ENCODE measurements around the gene IGSF21. TPM values are rescaled to one million over a fixed set of nuclear protein-coding genes. Genes with fewer than 3 reads are reported as not detected.

Gene IGSF21
- total RNA-seq, 1 donor from 2014 or later = 4.5 TPM

DNA sequence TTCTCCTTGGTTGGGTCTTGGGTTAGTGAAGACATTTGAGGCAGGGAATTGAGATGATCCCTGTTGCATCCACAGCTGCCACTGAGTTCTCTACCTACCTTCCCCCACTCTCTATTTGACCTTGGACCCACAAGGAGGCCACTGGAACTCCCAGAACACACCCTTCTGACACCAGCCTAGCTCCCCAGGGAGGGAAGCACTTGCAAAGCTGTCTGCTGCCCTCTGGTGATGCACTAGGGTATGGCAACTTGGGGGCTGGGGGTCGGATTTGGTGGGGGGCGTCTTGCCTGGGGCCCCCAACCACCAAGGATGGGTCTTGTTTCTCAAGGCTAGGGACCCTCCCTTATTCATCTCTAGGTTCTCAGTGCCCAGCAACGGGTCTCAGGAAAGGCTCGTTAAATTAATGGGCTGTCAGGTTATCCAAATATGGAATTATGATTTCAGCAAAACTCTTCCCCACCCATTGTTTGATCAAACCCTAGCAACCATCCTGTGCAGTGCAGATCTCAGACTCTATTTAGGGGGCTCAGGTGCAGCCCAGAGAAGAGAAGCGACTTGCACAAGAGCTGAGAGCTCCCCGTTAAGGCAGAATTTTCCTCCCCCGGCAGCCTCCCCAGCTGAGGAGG is 195.3 kb downstream of the IGSF21 start:
- DNase-seq (ENCODE audit: low spot score) (no peak), ATAC-seq (no peak)
- intact Hi-C loops (cut with DNase I) = no loop called here

DNA sequence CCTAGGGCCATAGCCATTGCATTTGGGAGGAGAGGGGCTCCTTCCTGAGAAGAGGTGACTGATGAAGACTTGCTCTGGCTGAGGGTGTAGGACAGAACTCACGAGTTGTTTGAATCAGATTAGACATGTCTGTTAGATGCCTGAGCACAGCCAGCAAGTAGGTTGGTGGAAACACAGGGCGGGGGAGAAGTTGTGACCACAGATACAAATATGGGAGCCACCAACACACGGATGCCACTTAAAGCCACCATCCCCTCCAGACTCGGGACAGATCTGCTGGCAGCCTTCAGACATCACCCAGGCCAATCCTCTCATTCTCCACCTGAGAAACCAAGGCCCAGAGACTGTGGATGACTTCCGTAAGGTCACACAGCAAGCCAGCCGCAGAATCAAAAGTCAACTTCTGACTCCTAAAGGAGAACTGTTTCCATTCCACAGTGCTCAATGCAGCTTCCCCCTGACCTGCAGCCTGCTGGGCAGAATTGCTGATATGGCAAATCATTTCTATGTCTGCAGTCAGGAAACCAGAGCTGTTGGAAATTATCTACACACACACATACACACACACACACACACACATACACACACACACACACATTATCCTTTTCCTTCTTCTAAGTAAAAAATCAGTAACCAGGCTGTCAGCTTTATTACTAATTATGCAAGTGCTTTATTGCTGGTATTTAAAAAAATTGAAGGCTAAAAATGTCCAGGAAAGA is 196.7 kb downstream of the IGSF21 start:
- no peak for ATAC-seq
- intact Hi-C loops (cut with DNase I) = no loop called here
- no peak for DNase-seq (ENCODE audit: low spot score)

DNA sequence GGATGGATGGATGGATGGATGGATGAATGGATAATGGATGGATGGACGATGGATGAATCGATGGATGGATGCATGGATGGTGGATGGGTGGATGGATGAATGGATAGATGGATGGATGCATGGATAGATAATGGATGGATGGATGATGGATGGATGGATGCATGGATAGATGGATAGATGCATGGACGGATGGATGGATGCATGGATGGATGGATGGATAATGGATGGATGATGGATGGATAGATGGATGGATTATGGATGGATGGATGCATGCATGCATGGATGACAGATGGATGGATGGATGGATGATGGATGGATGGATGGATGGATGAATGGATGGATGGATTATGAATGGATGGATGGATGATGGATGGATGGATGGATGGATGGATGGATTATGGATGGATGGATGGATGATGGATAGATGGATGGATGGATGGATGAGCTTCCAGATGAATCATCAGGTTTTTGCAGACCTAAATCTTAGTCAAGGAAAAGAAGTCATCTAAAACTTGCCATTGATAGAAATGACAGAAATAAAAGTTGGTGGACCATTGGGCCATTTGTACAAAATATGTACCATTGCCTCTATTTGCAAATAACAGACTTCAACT is 197.7 kb downstream of the IGSF21 start:
- no peak for ATAC-seq
- intact Hi-C loops (cut with DNase I) = no loop called here
- DNase-seq (ENCODE audit: low spot score) = no peak

DNA sequence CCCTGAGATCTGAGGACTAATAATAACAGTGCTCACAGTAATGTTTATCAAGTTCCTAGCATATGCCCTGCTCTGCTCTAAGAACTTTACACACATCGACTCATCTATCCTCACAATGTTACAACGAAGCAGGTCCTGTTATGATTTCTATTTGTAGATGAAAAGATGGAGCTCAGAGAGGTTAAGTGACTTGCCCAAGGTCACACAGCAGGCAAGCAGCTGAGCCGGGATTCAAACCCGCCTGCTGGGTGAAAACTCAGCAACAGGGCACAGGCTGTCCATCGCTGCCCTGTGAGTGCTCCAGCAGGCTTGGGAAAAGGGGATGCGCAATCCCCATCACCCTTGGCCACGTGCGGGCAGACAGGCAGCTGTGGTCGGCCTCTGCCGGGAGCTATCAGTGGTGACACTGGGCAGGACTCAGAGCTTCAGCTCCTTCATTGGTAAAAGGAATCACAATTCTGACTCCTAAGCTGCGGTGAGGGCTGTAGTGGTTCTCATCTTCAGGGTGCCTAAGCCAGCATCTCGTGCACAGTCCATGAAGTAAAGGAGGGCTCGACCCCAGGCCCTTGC is 199.8 kb downstream of the IGSF21 start:
- intact Hi-C loops (cut with DNase I) = no loop called here
- ATAC-seq = no peak

DNA sequence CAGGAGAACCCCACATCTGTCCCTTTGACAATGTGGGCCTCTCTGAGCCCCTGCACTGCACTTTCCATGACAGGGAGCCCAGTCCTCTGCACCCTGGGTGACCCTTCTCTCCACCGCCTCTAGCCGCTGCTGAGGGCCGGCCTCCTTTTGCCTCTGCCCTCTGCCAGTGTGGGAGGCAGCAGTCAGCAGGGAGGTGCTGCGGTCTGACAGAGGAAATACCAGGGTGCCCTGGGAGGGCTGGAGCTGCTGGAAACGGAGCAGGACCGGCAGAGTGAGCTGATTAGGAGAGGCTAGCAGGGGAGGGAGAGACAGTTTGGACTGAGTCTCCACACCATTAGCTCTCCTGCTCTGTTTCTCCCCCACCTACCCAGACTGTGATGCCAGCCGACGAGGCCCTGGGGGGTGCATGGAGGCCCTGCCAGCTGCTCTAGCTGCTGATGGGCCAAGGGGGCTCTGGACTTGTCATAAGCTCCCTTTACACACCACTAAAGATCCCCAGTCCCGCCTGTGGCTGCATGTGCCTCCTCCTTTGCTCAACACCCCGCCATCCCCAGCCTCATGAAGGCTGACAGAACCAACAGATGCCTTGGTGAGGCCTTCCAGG is 202.1 kb downstream of the IGSF21 start:
- intact Hi-C loops (cut with DNase I) = no loop called here
- no peak for ATAC-seq
- no peak for DNase-seq (ENCODE audit: low spot score)

More for the DNA sequence above, 199.8 kb downstream of the IGSF21 start:
- no peak for DNase-seq (ENCODE audit: low spot score)

DNA sequence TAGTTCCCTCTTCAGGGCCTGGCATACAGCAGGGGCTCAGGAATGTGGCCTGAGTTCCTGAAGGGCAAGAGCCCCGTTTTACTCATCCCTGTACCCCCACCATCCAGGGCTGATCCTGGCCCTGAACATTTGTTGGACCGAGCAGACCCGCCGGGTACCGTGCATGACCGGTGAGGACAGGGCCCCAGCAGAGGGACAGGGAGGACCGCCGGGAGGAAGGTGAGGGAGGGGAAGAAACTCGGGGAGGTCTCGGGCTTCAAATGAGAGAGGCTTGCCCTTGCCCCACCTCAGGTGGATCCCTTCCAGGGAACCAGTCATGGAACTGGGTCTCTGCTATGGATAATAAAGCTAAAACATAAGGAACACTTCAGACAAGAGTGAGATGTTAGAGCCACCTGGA is 205.4 kb downstream of the IGSF21 start:
- no peak for DNase-seq (ENCODE audit: low spot score)
- intact Hi-C loops (cut with DNase I) = no loop called here
- no peak for ATAC-seq

DNA sequence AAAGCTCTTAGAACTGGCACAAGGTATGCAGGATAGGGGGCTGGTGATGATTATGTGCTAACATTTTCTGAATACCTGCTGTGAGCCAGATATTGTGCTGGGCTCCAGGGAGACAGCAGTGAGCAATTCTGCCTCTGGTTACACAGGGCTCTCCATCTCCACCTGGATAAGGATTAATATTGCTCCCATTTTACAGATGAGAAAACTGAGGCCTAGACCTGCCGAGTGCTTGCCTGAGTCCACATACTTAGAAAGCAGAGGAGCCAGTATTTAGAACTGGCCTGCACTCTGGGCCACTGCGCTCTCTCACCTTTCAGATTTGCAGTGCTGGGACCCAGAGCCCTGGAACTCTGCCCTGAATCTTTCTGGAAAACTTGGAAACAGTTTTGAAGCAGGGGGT is 205.9 kb downstream of the IGSF21 start:
- intact Hi-C loops (cut with DNase I) = no loop called here
- no peak for DNase-seq (ENCODE audit: low spot score)
- no peak for ATAC-seq

DNA sequence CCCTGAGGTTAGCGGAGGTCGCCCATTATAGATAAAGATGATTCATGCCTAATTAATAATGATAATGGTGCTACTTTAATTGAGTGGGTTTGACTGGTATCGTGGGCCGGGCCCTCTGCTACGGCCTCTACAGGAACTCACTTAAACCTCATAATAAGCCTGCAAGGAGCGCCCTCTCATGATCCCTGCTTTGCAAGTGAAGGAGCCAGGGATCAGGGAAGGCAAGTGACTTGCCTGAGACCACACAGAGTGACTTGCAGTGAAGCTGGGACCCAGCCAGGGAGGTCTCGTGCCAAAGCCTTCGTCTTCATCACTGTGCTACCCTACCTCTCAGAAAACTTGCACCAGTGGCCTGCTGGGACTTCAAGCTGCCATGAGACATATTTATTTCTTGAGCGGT is 206.8 kb downstream of the IGSF21 start:
- DNase-seq (ENCODE audit: low spot score) (no peak), ATAC-seq (no peak)
- intact Hi-C loops (cut with DNase I) = no loop called here

DNA sequence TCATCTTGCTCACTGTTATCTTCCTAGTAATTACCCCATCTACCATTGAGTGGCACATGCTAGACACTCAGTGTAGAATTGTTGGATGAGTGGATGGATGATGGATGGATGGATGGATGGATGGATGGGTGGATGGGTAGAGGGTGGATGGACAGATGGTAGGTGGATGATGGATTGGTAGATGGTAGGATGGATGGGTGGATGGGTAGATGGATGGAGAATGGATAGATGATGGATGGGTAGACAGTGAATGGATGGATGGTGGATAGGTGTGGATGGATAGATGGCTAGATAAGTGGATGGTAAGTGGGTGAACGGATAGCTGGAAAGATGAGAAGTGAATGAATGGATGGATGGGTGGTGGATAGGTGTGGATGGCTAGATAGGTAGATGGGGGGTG is 207.9 kb downstream of the IGSF21 start:
- intact Hi-C loops (cut with DNase I) = no loop called here
- ATAC-seq (no peak), DNase-seq (ENCODE audit: low spot score) (no peak)

DNA sequence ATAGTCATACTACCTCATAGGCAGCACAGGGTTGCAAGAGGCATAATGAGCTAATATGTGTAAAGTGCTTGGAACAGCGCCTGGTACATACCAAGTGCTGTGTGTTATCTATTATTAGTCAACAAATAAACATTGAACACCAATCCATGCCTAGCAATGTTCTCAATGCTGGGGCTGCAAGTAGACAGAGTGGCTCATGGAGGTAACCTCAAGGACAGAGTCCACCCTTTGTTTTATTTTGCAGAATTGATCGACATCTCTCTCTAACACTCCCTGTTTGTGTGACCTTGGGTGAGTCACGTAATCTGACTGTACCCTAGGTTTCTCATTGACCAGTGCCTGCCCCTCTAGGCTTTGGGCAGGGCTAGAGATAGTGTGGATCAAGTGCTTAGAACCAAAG is 209.2 kb downstream of the IGSF21 start:
- DNase-seq (ENCODE audit: low spot score) = no peak
- ATAC-seq = no peak
- intact Hi-C loops (cut with DNase I) = no loop called here

DNA sequence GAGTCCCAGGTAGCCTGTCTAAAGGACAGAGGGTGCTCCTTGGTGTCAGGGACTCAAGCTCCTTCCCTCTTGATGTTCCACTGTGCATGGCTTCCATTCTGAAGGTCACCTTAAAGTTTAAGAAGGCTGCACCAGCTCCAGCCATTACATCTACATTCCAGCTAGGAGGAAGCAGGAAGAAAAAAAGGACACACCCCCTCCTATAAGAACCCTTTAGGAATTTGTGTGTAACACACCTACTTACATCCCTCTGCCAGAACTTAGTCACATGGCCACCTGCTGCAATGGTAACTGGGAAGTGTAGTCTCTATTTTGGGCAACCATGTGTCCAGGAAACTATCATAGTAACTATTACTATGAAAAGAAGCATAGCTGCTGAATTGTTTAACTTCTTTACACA is 211.5 kb downstream of the IGSF21 start:
- intact Hi-C loops (cut with DNase I) = no loop called here
- DNase-seq (ENCODE audit: low spot score) (no peak), ATAC-seq (no peak)

DNA sequence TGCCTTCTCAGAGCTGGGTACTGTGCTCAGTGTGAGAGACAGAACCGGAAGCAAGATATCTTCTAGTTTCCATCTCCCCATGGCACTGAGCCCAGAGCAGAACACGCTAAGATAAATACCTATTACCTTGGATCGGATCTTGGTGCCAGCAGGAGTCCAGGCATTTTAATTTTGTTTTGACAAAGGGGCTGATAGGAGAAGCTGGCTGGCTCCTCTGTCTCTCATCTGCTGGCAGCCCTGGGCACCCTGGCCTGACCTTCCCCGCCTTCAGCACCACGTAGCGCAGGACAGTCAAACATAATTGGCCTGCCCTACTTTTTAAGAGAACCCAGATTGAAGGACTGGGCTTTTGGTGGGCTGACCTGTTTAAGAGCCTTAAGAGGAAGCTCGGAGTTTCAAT is 212.5 kb downstream of the IGSF21 start:
- no peak for ATAC-seq

DNA sequence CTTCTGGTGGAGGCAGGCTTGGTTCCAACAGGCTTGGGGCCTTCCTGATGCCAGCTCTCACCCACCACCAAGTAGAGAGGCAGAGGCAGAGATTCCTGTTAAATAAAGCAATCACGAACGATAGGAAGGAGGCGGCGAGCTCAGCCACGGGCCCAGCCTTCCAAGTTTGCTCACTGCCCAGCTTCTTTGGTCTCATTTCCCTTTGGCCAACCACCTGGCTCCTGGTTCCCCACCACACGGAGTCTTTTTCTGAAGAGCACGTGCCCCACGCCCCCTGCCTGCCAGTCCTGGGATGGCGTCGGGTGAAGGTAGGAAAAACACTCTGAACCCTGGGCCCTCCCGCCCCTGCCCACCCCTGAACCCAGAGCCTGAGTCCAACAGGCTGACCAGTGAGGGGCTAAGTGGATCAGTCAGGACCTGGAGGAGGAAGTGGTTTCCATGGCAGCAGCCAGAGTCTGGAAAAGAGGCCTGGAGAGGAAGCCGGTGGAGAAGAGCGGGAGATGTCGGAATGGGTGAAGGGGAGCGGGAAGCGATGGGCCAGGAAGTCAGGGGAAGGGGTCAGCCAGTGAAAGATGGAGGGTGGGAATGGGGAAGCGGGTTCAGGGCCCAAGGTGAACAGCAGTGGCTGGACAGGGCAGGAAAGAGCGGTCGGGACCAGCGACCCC is 214.9 kb downstream of the IGSF21 start:
- intact Hi-C loops (cut with DNase I) = no loop called here
- DNase-seq (ENCODE audit: low spot score) = no peak
- no peak for ATAC-seq

More for the DNA sequence above, 212.5 kb downstream of the IGSF21 start:
- intact Hi-C loops (cut with DNase I) = no loop called here
- no peak for DNase-seq (ENCODE audit: low spot score)

DNA sequence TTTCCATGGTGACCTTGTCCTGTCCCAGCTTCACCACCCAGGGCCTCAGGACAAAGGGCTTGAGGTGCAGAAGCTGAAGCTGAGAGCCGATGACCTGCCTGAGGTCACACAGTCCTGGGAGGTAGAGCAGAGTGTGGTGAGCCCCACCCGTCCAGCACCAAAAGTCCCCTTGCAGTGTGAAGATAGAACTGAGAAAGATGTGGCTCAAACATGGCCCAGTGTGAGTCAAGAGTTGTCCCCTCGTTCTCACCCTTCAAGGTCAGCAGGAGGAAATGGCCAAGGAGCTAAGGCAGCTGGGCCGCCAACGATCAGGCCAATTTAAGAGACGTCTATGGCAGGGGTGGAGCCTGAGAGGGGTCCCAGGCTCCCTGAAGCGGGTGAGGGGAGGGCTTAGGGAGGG is 215.7 kb downstream of the IGSF21 start:
- DNase-seq (ENCODE audit: low spot score) = no peak
- ATAC-seq = no peak
- intact Hi-C loops (cut with DNase I) = no loop called here

DNA sequence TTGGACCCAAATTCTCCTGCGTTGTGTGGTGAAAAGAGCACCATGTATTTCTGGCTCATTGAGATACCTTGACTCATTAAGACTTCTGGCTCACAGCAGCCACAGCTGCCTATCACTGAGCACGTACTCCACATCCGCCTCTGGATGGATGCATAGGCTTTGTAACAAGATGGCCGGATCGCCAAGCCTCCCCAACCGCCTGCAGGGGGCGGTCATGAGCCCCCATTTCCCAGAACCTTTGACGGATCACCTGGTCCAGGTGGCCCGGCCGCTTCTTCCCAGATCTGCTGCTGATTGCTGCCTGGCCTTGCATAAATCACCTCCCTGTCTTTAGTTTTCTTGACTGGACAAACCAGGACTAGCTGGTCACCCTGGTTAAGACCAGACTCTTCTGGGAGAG is 216.6 kb downstream of the IGSF21 start:
- no peak for ATAC-seq
- no peak for DNase-seq (ENCODE audit: low spot score)
- intact Hi-C loops (cut with DNase I) = no loop called here

DNA sequence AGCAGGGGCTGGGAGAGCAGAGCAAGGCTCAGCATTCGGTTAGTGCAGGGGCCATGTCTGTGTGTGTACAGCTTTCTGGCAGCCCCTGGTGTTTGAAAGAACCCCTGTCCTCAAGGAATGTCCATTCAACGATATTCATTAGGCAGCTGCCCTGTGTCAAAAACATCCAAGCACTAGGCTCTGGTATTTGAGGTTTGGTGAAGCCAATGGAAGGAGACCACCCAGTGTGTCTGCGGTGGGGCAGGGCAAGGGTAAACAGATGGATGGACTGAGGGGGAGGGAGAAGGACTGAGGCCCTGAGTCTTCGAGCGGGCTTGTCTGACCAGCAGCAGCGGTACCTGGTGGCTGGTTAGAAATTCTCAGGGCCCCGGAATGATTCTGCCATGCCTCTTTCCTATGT is 217.5 kb downstream of the IGSF21 start:
- ATAC-seq (no peak), DNase-seq (ENCODE audit: low spot score) (no peak)
- intact Hi-C loops (cut with DNase I) = no loop called here

DNA sequence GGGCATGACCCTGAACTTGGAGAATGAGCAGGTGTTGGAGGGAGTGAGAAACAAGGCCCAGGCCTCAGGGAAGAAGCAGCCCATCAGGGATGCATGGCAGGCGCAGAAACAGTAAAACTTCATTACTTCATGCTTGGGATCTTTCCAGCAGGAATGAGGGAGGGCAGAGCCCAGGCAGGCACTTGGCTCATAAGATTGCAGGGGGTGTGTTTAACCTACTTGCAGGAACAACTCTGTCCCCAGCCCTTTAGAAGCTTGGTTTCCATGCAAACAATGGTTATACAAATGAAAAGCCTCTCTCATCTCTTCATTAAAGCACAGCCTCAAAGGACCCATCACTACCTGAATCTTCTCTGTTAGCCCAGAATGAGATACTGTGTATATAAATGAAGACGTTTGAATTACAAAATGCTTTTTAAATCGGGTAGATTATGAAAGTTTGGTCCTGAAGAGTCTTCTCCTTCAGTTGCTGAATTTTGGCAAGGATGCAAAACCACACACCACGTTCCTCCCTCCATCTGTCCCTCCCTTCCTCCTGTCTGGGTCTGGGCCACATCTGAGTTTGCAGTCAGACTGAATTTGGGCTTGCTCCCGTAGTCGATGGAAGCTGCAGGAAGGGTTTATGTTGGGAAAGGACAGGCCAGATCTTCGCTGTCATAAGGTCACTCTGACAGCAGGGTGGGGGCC is 218.8 kb downstream of the IGSF21 start:
- DNase-seq (ENCODE audit: low spot score) (no peak), ATAC-seq (no peak)
- intact Hi-C loops (cut with DNase I) = no loop called here

DNA sequence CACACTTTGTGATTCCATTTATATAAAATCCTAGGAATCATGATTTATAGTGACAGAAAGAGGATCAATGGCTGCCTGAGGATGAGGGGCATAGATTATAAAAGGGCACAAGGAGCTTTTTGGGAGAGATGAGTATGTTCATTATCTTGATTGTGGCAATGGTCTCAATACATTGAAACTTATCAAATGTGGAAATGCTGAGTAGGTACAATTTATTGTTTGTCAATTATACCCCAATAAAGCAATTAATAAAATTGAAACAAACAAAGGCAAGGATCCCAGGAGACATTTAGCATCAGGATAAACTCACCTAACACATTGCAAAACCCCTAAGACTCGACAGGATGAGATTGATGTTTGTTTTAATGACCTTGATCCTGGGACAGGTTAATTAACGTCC is 220.1 kb downstream of the IGSF21 start:
- intact Hi-C loops (cut with DNase I) = no loop called here
- no peak for DNase-seq (ENCODE audit: low spot score)
- ATAC-seq = no peak

DNA sequence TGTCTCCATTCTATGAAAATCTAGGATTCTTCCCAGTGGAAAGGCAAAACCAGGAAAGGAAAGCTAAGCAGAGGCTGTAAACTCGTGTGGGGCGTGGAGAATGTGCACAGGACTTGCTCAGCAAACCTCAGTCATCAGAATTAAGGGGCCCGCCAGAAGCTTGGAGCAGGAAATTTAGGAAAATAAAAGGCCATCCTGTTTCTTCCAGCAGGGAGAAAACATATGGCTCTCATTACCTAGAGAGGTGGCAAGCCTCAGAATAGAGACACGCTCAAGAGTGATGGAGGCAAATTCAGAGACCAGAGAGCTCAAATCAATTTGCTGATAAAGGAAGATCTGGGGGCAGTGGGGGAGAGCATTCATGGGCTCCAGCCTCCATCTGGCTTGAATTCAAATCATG is 221.2 kb downstream of the IGSF21 start:
- no peak for ATAC-seq
- DNase-seq (ENCODE audit: low spot score) = no peak
- intact Hi-C loops (cut with DNase I) = no loop called here

Measured in sciatic nerve (tissue), 2 donors.